Thymus (tissue), 11 donors: Measurements from ENCODE around the gene LRRTM4. TPM values are rescaled to one million over a fixed set of nuclear protein-coding genes. Genes with fewer than 3 reads are reported as not detected.

Experiments used
- DNase-seq, 9 donors: peaks; one replicate each; pipeline ENCODE4 v3.0.0-alpha.2; 2013; ENCODE audit warnings: low spot score in 9 of 9, low read depth in 6 of 9, missing footprints in 1 of 9
- H3K27ac ChIP-seq, 2 donors: one replicate each; pipeline ENCODE4 v1.5.1; 2013; ENCODE audit warnings: control low read depth in 1 of 2, low read depth in 1 of 2, low read length in 1 of 2, mild to moderate bottlenecking in 1 of 2, moderate library complexity in 1 of 2
- H3K27me3 ChIP-seq, 2 donors: one replicate each; pipeline ENCODE4 v1.5.1; 2013; ENCODE audit warnings: low read length in 1 of 2; ENCODE audit not compliant: control insufficient read depth in 2 of 2, insufficient read depth in 1 of 2
- H3K36me3 ChIP-seq, 2 donors: one replicate each; pipeline ENCODE4 v1.5.1; 2013; ENCODE audit warnings: low read length in 1 of 2, mild to moderate bottlenecking in 1 of 2, moderate library complexity in 1 of 2; ENCODE audit not compliant: control insufficient read depth in 2 of 2, insufficient read depth in 2 of 2
- H3K4me1 ChIP-seq, 2 donors: one replicate each; pipeline ENCODE4 v1.5.1; 2013; ENCODE audit warnings: low read length in 2 of 2; ENCODE audit not compliant: control insufficient read depth in 2 of 2, insufficient read depth in 2 of 2
- H3K4me3 ChIP-seq, 2 donors: one replicate each; pipeline ENCODE4 v1.5.1; 2013; ENCODE audit warnings: low read length in 2 of 2, control low read depth in 1 of 2, mild to moderate bottlenecking in 1 of 2
- H3K9me3 ChIP-seq, 2 donors: one replicate each; pipeline ENCODE4 v1.5.1; 2013; ENCODE audit warnings: low read length in 1 of 2, mild to moderate bottlenecking in 1 of 2; ENCODE audit not compliant: control insufficient read depth in 2 of 2, insufficient read depth in 1 of 2
- WGBS: extraction: QIAGEN DNeasy Blood & Tissue Kit; methylation state at CpG from one replicate; pipeline ENCODE4 v1.1.7; 2013; 5-methylcytosine and 5-hydroxymethylcytosine counted together
- polyA plus RNA-seq: library from polyadenylated mRNA; stranded (reverse); fragments of 200-250 nt; gene quantifications from one replicate; pipeline ENCODE4 v1.2.3, GENCODE V29; 2013
- total RNA-seq: library from RNA; stranded (reverse); fragments of 120-200 nt; gene quantifications from one replicate; pipeline ENCODE4 v1.2.4, GENCODE V29; 2013
- donor health status: healthy.

The LRRTM4 gene
- total and polyA plus RNA-seq, 2 donors = 0.02 to 0.09 TPM

GRCh38 chr2:76862901-76863300 is 659.3 kb downstream of the LRRTM4 start:
- Histone ChIP-seq H3K4me1 (no peaks in the 10 kb centered on the region), H3K27me3 (no peaks in the 10 kb centered on the region), H3K9me3 (no peaks in the 10 kb centered on the region), H3K36me3 (no peaks in the 10 kb centered on the region), H3K27ac (no peak overlapping the region), H3K4me3 (no peak overlapping the region)
- no peak for DNase-seq
- 80% methylated on average over 3 of the region's 3 CpGs for WGBS

GRCh38 chr2:76861708-76862107 is 660.5 kb downstream of the LRRTM4 start:
- H3K4me1 ChIP-seq = no peaks in the 10 kb centered on the region
- H3K27ac ChIP-seq = no peak overlapping the region
- DNase-seq = no peak
- WGBS = 6% methylated on average over 3 of the region's 3 CpGs
- no peak overlapping the region for H3K4me3 ChIP-seq
- H3K27me3 ChIP-seq = no peaks in the 10 kb centered on the region
- no peaks in the 10 kb centered on the region for H3K36me3 ChIP-seq
- H3K9me3 ChIP-seq = no peaks in the 10 kb centered on the region

GRCh38 chr2:76851000-76851399 is 671.2 kb downstream of the LRRTM4 start:
- Histone ChIP-seq H3K9me3 (no peaks in the 10 kb centered on the region), H3K27me3 (no peaks in the 10 kb centered on the region), H3K36me3 (no peaks in the 10 kb centered on the region), H3K4me1 (no peaks in the 10 kb centered on the region), H3K27ac (no peak overlapping the region), H3K4me3 (no peak overlapping the region)
- DNase-seq = no peak
- WGBS = 74% methylated on average over 1 of the region's 1 CpG

- Histone ChIP-seq H3K27ac (no peak overlapping the region), H3K36me3 (no peaks in the 10 kb centered on the region), H3K4me3 (no peak overlapping the region), H3K9me3 (no peaks in the 10 kb centered on the region), H3K4me1 (no peaks in the 10 kb centered on the region), H3K27me3 (no peaks in the 10 kb centered on the region)
- no peak for DNase-seq
- WGBS = 96% methylated on average over 1 of the region's 1 CpG
Measured at GRCh38 chr2:76849086-76849485, 673.1 kb downstream of the LRRTM4 start.

GRCh38 chr2:76839826-76840225 is 682.4 kb downstream of the LRRTM4 start:
- no peaks in the 10 kb centered on the region for H3K36me3 ChIP-seq

GRCh38 chr2:76829374-76830234 is 692.6 kb downstream of the LRRTM4 start:
- DNase-seq = no peak
- H3K27ac ChIP-seq = no peak overlapping the region
- no peaks in the 10 kb centered on the region for H3K9me3 ChIP-seq
- H3K27me3 ChIP-seq = no peaks in the 10 kb centered on the region
- no peak overlapping the region for H3K4me3 ChIP-seq
- no peaks in the 10 kb centered on the region for H3K4me1 ChIP-seq
- WGBS = 93% methylated on average over 3 of the region's 3 CpGs
- no peaks in the 10 kb centered on the region for H3K36me3 ChIP-seq

More at GRCh38 chr2:76839826-76840225, 682.4 kb downstream of the LRRTM4 start:
- Histone ChIP-seq H3K27ac (no peak overlapping the region), H3K27me3 (no peaks in the 10 kb centered on the region), H3K4me3 (no peak overlapping the region), H3K9me3 (no peaks in the 10 kb centered on the region), H3K4me1 (no peaks in the 10 kb centered on the region)
- DNase-seq = no peak
- WGBS = 74% methylated on average over 1 of the region's 1 CpG

GRCh38 chr2:76826691-76827090 is 695.5 kb downstream of the LRRTM4 start:
- DNase-seq = no peak
- no peaks in the 10 kb centered on the region for H3K9me3 ChIP-seq
- H3K36me3 ChIP-seq = no peaks in the 10 kb centered on the region
- no peaks in the 10 kb centered on the region for H3K4me1 ChIP-seq
- H3K27ac ChIP-seq = no peak overlapping the region
- WGBS = 52% methylated on average over 3 of the region's 3 CpGs
- no peaks in the 10 kb centered on the region for H3K27me3 ChIP-seq
- H3K4me3 ChIP-seq = no peak overlapping the region

- no peak overlapping the region for H3K27ac ChIP-seq
- no peak overlapping the region for H3K4me3 ChIP-seq
- H3K4me1 ChIP-seq = no peaks in the 10 kb centered on the region
- H3K27me3 ChIP-seq = no peaks in the 10 kb centered on the region
- H3K36me3 ChIP-seq = no peaks in the 10 kb centered on the region
- WGBS = 87% methylated on average over 6 of the region's 6 CpGs
- no peaks in the 10 kb centered on the region for H3K9me3 ChIP-seq
- DNase-seq = no peak
Measured at GRCh38 chr2:76825140-76825970, 696.8 kb downstream of the LRRTM4 start.

- no peak for DNase-seq
- Histone ChIP-seq H3K9me3 (no peaks in the 10 kb centered on the region), H3K36me3 (no peaks in the 10 kb centered on the region), H3K4me3 (no peak overlapping the region), H3K27me3 (no peaks in the 10 kb centered on the region), H3K27ac (no peak overlapping the region), H3K4me1 (no peaks in the 10 kb centered on the region)
- WGBS = 91% methylated on average over 2 of the region's 2 CpGs
Measured at GRCh38 chr2:76821731-76822130, 700.4 kb downstream of the LRRTM4 start.
